Activated T-cell treated with anti-CD3 and anti-CD28 coated beads, Interleukin-2, amount 50 U/mL, for 48 hours (primary cell): ENCODE data around the gene CHMP2A.

ENCODE experiments used
- DNase-seq, 2 experiments: peaks; one replicate each; pipeline ENCODE4 v3.0.0-alpha.2; 2020

The CHMP2A gene

DNA sequence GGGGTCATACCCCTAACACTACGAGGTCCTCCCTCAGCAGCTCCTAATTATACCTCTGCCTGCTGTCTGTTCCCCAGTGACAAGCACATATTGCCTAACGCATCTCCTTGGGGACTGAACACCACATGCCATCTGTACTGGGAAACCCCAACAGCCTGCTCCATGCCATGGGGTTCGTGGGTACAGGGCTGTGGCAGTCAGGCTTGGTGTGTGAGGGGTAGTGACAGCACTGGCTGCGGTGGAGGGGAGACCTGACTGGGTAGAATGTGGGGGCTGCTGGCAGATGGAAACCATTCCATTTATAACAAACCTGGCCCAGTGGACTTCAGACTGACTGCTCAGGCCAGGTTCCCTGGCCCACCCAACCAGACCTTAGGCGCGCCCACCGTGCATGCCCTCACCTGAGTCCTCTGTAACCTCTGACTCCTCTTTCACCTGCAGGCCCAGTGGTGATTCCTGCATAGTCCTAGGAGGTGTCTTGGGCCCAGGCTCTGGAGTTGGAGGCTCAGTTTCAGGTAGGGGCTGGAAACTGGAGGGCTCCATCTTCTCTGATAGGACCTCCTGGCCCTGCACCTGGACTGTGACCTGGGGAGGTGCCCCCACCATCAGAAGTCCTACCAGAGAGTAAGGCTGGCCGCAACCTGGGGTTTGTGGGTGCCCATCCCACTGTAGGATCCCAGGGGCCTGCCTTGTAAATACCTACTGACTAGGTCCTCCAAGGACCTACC is 15.2 kb upstream of the CHMP2A start:
- DNase-seq: peak; percentile 14

DNA sequence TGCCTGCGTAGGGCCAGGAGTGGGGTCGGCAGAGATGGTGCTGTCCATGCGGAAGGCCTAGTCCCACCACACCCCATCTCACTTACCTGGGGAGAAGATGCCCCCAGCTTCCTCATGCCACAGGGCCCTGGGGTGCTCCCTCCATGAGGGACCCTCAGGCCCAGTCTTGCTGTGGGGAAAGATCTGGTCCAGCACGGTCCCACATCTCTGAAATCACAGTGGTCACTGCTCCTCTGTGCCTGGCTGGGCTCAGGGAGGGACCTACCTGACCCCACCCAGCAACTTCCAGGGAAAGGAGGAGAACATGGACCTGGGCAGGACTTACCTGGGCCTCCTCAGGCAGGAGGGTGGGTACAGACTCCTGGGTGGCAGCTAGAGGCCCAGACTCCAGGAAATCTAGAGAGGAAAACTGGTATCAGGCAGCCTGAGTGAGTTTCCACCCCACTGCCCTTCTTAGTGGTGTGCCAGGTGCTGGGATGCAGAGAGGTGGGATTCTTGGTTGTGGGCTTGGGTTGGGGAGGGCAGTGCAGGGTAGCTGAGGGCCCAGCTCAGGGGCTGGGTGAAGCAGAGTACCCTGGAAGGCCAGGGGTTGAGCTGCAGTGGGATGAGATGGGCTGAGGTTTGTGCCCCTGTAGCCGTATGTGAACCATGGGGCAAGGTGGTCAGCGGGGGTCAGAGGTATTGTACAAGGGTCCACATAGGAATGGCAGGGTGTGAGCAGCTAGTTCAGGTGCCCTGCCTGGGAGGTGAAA is 14.5 kb upstream of the CHMP2A start:
- peak; percentile 11 to 13 for DNase-seq

DNA sequence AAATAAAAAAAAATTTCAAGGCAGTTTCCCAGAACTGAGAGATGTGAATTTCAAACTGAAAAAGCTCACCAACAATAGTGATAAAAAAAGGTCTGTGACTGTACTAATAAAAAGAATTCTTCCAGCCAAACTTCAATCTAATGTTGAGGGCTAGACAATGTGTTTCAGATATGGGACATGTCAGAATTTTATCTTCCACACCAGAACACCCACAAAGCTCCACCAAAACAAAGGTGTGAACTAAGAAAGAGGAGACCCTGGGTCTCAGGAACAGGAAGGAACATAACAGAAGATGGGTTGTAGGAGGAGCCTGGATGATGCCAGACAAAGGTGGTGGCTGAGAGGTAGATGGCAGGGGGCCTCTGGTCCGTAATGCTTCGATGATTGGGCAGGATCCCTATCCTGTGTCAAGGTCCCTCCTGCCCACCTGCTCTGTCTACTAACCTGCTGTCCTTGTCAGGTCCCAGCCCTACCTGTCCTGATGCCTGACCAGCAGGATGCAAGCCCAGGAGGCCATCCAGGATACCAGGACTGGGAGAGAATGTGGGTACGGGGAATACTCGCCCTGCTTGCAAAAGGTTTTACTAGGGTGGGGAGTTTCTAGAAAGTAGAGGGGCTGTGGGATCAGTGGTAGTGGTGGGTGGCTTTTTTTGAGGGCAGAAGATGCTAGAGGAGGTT is 13.7 kb upstream of the CHMP2A start:
- DNase-seq: peak in 1 of 2 experiments; percentile 13

DNA sequence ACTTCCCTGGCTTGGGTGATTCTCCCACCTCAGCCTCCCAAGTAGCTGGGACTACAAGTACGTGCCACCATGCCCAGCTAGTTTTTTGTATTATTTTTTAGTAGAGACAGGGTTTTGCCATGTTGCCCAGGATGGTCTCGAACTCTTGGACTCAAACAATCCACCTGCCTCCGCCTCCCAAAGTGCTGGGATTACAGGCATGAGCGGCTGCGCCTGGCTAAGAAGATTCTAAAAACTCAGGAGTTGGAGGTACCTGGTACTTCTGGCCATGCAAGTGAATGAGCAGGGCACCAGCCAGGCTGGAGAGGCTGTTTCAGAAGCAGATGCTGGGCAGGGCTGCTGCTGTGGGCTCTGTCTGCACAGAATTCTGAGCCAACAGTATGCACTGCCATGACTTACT is 12.1 kb upstream of the CHMP2A start:
- peak in 1 of 2 experiments; percentile 3 for DNase-seq

DNA sequence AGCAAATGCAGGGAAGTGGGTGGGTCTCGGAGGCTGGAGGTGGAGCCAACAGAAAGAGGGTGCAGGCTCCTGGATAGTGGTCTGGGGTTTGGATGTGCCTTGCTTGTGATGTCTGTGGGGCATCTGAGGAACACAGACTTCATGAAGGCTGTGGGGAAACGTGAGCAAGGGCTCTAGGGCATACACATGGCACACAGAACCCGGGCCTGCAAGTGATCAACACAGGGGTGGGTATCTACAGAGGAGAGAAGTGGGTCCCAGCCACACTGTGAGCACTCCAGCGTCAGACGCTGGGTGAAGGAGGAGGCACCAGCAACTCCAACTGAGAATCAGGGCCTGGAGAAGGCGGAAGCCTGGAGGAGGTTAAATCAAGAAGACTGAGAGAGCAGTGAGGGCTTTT is 8.9 kb upstream of the CHMP2A start:
- DNase-seq: no peak

DNA sequence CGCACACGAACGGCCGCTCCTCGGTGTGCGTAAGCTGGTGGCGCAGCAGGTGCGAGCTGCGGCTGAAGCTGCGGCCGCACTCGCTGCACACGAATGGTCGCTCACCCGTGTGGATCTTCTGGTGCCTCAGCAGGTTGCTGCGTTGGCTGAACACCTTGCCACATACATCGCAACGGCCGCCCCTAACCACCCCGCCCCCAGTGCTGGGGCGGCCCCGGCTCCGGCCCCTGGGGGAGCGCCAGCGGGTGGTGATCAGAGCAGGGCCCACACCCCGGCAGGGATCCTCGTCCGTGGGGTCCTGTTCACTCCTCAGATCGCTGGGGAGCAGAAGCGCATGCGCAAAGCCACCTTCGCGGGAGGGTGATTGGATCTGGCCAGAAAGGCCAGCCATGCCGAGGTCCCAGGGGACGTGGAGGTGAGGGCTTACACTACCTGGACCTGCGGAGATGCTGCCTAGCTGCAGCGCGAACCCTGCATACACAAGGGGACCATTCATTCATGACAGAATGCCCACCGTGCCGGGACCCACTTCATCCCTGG is 8.2 kb upstream of the CHMP2A start:
- DNase-seq: peak; percentile 53 to 58

DNA sequence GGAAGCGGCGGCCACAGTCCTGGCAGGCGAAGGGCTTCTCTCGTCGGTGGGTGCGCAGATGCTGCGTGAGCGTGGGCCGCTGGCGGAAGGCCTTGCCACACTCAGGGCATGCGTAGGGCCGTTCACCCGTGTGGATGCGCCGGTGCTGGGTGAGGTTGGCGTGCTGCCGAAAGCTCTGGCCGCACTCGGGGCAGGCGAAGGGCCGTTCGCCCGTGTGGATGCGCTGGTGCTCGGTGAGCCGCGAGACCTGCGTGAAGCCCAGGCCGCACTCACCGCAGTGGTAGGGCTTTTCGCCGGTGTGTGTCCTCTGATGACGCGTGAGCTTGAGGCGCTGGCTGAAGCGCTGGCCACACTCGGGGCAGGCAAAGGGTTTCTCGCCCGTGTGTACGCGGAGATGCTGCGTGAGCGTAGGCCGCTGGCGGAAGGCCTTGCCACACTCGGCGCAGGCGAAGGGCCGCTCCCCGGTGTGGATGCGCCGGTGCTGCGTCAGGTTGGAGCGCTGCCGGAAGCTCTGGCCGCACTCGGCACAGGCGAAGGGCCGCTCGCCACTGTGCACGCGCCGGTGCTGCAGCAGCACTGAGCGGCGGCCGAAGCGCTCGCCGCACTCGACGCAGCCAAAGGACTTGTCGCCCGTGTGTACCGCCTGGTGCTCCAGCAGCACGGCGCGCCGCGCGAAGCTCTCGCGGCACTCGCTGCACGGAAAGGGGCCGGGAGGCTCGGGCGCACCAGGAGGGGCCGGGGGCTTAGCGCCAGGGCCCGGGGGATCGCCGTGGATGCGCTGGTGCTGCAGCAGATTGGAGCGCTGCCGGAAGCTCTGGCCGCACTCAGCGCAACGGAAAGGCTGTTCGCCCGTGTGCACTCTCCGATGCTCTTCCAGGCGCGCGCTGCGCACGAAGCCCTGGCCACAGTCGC is 7.5 kb upstream of the CHMP2A start:
- DNase-seq: peak; percentile 61 to 71

DNA sequence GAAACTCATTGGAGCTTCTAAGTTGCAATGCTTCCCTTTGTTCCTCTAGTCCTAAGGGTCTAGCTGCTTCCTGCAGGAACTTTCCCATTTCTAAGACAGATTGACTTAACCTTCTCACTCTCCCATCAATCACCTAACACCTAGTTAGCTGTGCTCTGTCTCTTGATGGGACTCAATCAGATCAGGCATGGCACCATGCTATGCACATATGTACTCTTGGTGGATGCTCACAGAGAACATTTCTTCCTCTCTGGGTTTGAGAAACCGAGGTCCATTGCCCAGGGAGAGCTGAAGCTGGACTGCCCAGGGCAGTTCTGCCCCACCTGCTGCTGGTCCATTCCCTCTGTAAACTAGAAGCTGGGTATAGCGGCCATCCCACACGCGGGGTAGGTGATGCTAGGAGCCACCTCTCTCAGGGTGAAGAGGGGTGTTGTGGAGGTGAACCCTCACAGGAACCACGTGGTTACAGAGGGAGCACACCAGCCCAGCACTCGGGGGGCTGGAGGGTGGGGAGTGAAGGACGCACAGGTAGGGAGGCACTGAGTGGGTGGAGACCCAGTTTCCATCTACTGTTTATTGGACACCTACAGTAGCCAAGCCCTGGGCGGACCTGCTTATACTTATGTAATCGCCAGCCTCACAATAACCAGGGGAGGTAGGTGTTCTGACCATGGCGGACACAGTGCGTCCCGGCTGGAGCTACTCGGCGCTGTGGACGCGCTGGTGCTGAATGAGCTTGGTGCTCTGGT is 6.6 kb upstream of the CHMP2A start:
- DNase-seq: no peak

DNA sequence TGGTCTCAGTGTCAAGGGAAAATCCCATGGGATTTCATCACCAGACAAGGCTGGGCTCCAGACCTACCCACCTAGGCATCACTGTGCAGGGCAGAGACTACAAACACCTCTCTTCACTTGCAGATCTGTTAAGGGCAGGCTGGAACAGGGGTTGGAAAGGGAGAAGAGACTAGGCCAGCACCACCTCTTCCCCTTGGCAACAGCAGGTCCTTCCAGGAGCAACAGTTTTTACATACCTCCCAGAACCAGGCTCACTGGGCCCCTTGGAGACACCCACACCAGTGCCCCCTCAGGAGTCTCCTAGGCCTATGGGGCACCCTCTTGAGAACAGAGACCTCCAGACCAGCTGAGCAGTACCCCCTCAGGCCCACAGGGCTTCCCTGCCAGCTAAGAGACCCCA is 6.0 kb upstream of the CHMP2A start:
- DNase-seq: no peak

DNA sequence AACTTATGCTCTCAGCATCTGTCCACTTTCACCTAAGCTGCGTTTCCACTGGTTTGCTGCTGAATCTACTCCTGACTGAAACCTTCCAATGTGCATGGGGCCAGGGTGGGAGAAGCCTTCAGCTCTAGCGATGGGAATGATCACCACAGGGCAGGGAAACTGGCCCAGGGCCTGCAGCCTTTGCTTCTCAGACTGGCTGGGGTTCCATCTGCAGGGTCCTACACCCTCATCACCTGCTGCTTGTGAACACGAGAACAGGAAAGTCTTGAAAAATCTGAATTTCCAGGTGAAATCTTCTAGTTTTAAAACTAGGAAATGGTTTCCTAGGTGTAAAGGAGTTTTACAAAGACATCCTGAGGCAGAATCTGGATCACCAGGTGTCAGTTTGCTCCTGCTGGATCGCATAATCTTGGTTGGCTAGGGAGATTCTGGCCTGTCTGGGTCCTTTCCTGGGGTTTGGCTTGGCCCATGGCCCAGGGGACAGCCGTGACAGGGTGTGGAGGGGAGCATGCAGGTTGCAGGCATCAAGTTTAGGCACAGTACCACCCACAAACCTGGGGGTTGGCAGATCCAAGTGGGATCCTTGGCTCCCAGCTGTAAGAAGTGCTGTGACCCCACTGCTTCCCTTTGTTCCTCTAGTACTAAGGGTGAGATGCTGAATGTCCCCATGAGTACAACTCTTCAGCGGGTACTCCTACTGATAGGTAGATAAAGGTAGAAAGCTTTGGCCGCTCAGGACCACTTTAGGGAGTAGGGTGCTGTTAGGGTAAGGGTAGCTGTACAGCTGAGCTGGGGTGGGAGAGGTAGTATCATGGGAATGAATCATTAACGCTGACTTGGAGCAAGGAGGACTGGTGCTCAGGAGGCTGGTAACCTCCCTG is 5.3 kb upstream of the CHMP2A start:
- no peak for DNase-seq

DNA sequence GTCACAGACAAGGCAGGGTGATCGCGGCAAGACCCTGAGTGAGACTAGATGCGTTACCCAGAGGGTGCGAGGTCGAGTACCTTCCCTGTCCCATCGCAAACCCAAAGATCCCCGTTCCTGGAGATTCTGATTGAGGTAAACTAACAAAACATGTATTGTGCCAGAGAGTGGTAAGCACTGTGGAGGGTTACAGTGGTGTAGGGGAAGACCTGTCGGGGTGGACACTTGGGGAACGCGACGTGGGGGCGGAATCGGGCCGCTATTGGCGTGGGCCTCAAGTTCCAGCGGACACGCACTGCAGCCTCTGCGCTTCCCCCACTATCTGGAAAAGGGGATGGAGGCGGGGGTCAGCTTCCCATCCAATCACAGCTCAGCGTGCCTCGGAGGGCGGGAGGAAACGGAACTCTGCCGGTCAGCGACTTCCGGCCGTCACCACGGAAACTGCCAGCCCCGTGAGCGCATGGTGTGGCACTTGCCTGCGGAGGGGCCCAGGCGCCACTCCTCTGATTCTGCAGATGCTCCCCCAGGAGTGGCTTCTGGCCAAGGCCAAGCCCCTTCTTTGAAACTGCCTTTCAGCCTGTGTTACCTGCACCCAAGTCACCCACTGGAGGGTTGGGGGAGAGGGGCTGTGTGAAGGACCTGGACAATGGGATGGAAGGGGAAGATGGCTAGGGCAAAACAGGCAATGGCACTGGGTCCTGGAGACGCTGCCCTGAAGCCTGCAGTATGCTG is 4.5 kb upstream of the CHMP2A start:
- DNase-seq: peak; percentile 88 to 89

DNA sequence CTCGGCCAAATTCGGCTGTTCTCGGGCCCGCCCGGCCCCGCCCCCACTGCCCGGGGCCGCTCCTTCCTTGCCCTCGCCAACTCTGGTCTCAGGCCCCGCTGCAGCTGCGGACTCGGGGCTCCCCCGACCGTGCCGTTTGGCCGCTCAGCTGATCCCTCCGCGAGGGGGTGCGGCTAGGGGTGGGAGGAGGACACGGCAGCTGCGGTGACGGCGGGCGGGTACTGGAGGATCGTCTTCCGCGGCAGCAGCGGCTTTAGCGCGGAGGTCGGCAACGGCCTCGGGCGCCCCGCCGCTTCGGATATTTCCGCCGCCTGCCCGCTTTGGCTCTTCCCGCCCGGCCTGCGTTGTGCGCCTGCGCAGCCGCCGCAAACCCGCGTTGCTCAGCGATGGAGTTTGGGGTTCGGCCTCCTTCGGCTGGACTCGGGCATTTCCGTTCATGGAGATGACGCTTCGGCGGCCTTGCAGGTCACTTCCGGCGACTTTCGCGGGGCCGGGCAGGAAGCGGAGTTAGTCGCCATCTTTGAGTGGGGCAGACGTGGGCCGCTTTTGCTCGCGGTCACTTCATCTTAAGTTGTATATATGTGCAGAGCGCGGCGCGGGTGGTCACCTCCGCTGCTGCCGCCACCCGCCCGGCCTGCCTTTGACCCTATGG is 3.8 kb upstream of the CHMP2A start:
- peak; percentile 99 to 100 for DNase-seq

DNA sequence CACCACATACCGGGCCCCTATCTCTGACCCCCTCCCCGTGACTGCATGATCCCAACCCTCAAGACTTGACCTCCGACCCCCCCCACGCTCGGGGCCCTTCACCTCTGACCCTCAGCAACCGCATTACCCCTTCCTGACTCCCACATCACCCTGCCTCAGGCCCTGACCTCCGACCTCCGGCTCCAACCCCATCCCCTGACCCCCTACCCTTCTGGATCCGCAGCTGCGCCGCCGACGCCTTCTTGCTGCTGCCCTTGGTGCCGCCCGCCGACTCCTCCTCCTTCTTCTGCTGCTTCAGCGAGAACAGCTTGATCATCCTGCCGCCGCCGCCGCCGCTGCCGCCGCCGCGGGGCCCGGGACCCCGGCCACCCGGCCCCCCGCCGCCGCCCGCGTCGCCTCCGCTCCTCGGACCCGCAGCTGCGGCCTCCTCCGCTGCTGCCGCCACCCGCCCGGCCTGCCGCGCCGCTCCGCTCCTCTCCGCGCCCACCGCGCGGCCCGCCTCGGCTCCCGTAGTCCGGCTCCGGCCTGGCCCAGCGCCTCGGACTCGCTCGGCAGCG is 3.2 kb upstream of the CHMP2A start, which contains the start of gene UBE2M:
Gene UBE2M (minus strand): TSS at position 546 of the 557 bp plus-strand sequence. CDS start 230 bp downstream, at position 316.
- DNase-seq: peak in 1 of 2 experiments; percentile 66

DNA sequence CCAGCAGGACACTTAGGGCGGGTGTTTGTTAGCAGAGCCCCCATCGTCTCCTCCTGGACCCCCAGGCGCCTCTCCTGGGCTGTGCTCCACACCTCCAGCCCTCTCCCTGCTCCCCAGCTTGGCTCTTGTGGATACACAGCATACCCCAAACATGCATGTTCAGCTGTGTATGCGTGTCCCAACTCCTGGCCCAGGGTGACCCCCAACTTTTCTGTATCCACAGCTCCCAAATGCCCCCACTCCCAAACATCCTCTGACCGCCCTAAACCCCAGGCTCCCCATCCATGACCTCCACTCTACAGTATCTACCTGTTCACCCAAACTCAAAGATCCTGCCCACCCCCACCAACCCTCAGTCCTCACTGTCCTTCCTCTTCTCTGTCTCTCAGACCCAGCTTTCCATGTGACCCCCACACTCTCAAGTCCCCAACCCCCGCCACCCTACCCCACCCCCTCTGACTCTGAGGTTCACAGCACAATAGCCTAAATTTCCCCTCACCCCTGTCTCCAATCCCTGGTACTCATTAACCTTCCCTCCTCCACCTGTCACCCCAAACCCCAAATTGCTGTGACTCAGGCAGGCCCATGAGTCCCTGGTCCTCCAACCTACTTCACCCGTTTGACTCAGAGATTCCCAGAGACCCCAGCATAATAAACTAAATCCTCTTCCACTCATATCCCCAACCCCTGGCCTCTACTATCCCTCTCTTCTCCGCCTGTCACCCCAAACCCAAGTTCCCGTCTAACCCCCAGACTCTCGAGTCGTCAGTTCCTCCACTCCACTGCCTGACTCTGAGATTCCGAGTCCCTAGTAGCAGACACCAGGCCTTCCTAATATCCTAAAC is 2.5 kb upstream of the CHMP2A start:
- no peak for DNase-seq

DNA sequence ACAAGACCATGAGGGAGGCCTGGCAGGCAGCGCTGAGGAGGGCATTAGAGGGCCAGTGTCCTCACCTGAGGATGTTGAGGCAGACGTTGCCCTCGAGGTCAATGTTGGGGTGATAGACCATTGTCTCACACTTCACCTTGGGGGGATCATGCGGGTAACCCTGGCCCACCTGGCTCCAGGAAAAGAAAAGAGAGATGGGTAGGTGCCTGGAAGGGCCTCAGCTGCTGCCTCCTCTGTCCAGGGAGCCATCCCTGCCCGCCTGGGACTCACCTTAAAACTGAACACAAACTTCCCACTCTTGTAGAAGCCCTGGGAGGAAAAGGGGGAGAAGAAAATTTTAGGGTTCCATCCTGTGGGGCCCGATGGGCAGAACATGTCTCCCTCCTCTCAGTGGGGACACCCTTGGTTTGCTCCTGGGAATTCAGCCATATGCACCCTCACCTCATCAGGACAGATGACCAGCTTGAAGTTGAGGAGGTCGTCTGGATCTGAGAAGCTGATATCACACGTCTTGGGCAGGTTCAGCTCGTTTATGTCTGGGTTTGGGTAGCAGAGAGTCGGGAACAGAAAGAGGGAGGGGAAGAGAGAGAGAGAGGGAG is 1.8 kb upstream of the CHMP2A start:
- DNase-seq: peak in 1 of 2 experiments; percentile 20

DNA sequence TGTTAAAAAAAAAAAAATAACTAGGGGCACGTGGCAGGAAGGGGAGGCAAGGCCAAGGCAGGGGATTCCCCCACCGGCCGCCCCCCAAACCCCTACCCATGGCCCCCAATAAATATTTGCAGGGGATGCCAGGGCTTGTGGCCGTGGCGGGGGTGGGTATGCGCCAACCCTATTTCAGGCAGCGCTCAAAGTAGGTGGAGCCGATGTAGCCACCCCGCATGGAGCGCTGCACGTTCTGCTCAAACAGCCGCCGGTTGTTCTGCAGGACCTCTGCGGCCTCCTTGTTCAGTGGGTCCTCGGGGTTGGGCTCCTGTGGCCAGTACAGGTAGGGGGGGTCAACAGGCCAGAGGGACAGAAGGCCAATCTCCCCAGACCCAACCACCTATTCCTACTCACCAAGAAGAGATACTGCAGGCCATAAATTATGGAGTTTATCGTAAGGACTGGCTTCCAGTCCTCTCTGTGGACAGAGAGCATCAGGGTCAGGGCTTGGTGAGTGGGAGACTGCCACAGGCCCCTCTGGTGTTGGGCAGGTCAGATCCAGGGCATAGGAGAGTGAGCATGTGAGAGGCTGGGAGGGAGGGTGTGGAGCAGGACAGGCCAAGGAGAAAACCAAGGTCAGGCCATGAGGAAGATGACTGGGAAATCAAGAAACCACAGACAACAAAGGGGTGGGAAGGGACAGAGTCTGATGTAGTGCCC is 1.2 kb upstream of the CHMP2A start:
- DNase-seq: peak in 1 of 2 experiments; percentile 21
